ENCODE measurements around the gene STAB2. TPM values are rescaled to one million over a fixed set of nuclear protein-coding genes. Genes with fewer than 3 reads are reported as not detected.

Gene STAB2
- total RNA-seq, 2 experiments from 2014 or later, result not detected

GRCh38 chr12:103599274-103599673 lies 12.2 kb downstream of the STAB2 start:
- no peak for ATAC-seq
- CTCF ChIA-PET, result interaction anchor here (1.5 kb wide), 1 partner anchor 25 kb away, joined by 5 read pairs; no protein-coding TSS in a partner anchor
- H3K27me3 Mint-ChIP-seq, result peaks cover 26% of the 10 kb centered on the region
- no peak overlapping the region for H3K27ac Mint-ChIP-seq
- no peak overlapping the region for H3K4me3 Mint-ChIP-seq
- no peaks in the 10 kb centered on the region for H3K9me3 Mint-ChIP-seq (ENCODE audit: low read depth)
- no peak for DNase-seq
- H3K4me1 Mint-ChIP-seq, result no peaks in the 10 kb centered on the region
- H3K36me3 Mint-ChIP-seq, result no peaks in the 10 kb centered on the region

GRCh38 chr12:103600967-103601728 lies 14.1 kb downstream of the STAB2 start:
- ATAC-seq, result no peak
- no peak overlapping the region for H3K4me3 Mint-ChIP-seq
- CTCF ChIA-PET, result no interaction called here

GRCh38 chr12:103620395-103620794 lies 33.3 kb downstream of the STAB2 start:
- CTCF ChIA-PET, result no interaction called here
- Mint-ChIP-seq H3K4me1 (no peaks in the 10 kb centered on the region), H3K36me3 (no peaks in the 10 kb centered on the region), H3K27me3 (peaks cover 8% of the 10 kb centered on the region), H3K27ac (no peak overlapping the region), H3K9me3 (ENCODE audit: low read depth) (no peaks in the 10 kb centered on the region), H3K4me3 (no peak overlapping the region)
- DNase-seq (no peak), ATAC-seq (no peak)

More at GRCh38 chr12:103600967-103601728, 14.1 kb downstream of the STAB2 start:
- Mint-ChIP-seq H3K9me3 (ENCODE audit: low read depth) (no peaks in the 10 kb centered on the region), H3K27ac (no peak overlapping the region), H3K36me3 (no peaks in the 10 kb centered on the region), H3K4me1 (no peaks in the 10 kb centered on the region), H3K27me3 (peaks cover 19% of the 10 kb centered on the region)
- DNase-seq, result no peak

GRCh38 chr12:103623716-103624115 lies 36.6 kb downstream of the STAB2 start:
- DNase-seq, result no peak
- Mint-ChIP-seq H3K4me1 (no peaks in the 10 kb centered on the region), H3K36me3 (no peaks in the 10 kb centered on the region), H3K27ac (no peak overlapping the region), H3K4me3 (no peak overlapping the region), H3K27me3 (peaks cover 2% of the 10 kb centered on the region), H3K9me3 (ENCODE audit: low read depth) (no peaks in the 10 kb centered on the region)
- CTCF ChIA-PET, result no interaction called here
- no peak for ATAC-seq

GRCh38 chr12:103626498-103626897 lies 39.4 kb downstream of the STAB2 start:
- Mint-ChIP-seq H3K36me3 (no peaks in the 10 kb centered on the region), H3K4me1 (no peaks in the 10 kb centered on the region), H3K27me3 (peaks cover 5% of the 10 kb centered on the region), H3K9me3 (ENCODE audit: low read depth) (no peaks in the 10 kb centered on the region), H3K27ac (no peak overlapping the region), H3K4me3 (no peak overlapping the region)
- DNase-seq, result no peak
- CTCF ChIA-PET, result no interaction called here
- no peak for ATAC-seq

GRCh38 chr12:103627189-103627855 lies 40.2 kb downstream of the STAB2 start:
- DNase-seq, result no peak
- no peak for ATAC-seq
- H3K4me1 Mint-ChIP-seq, result no peaks in the 10 kb centered on the region
- CTCF ChIA-PET, result no interaction called here
- H3K9me3 Mint-ChIP-seq (ENCODE audit: low read depth), result no peaks in the 10 kb centered on the region
- H3K4me3 Mint-ChIP-seq, result no peak overlapping the region
- H3K36me3 Mint-ChIP-seq, result no peaks in the 10 kb centered on the region
- H3K27ac Mint-ChIP-seq, result no peak overlapping the region
- peaks cover 3% of the 10 kb centered on the region for H3K27me3 Mint-ChIP-seq

- H3K27me3 Mint-ChIP-seq, result peaks cover 5% of the 10 kb centered on the region
- DNase-seq (peak; percentile 80), ATAC-seq (peak; percentile 53)
- H3K36me3 Mint-ChIP-seq, result no peaks in the 10 kb centered on the region
- no peaks in the 10 kb centered on the region for H3K9me3 Mint-ChIP-seq (ENCODE audit: low read depth)
- H3K27ac Mint-ChIP-seq, result no peak overlapping the region
- no peaks in the 10 kb centered on the region for H3K4me1 Mint-ChIP-seq
- CTCF ChIA-PET, result interaction anchor here (0.7 to 2.3 kb wide), 17 partner anchors 8 to 826 kb away, joined by 3 to 14 read pairs (median 4); no protein-coding TSS in a partner anchor
- no peak overlapping the region for H3K4me3 Mint-ChIP-seq
Measured at GRCh38 chr12:103632554-103633216, 45.6 kb downstream of the STAB2 start.

- H3K4me3 Mint-ChIP-seq, result no peak overlapping the region
- ATAC-seq (no peak), DNase-seq (no peak)
- H3K4me1 Mint-ChIP-seq, result no peaks in the 10 kb centered on the region
- peaks cover 5% of the 10 kb centered on the region for H3K27me3 Mint-ChIP-seq
- H3K36me3 Mint-ChIP-seq, result no peaks in the 10 kb centered on the region
- H3K27ac Mint-ChIP-seq, result no peak overlapping the region
- CTCF ChIA-PET, result no interaction called here
- H3K9me3 Mint-ChIP-seq (ENCODE audit: low read depth), result no peaks in the 10 kb centered on the region
Measured at GRCh38 chr12:103634732-103635131, 47.7 kb downstream of the STAB2 start.

GRCh38 chr12:103635419-103635818 lies 48.3 kb downstream of the STAB2 start:
- no peaks in the 10 kb centered on the region for H3K36me3 Mint-ChIP-seq
- no peaks in the 10 kb centered on the region for H3K4me1 Mint-ChIP-seq
- CTCF ChIA-PET, result no interaction called here
- ATAC-seq (no peak), DNase-seq (no peak)
- H3K9me3 Mint-ChIP-seq (ENCODE audit: low read depth), result no peaks in the 10 kb centered on the region
- peaks cover 5% of the 10 kb centered on the region for H3K27me3 Mint-ChIP-seq
- H3K27ac Mint-ChIP-seq, result no peak overlapping the region
- no peak overlapping the region for H3K4me3 Mint-ChIP-seq

- no peak overlapping the region for H3K4me3 Mint-ChIP-seq
- CTCF ChIA-PET, result no interaction called here
- no peaks in the 10 kb centered on the region for H3K36me3 Mint-ChIP-seq
- H3K4me1 Mint-ChIP-seq, result no peaks in the 10 kb centered on the region
- H3K27ac Mint-ChIP-seq, result no peak overlapping the region
- no peaks in the 10 kb centered on the region for H3K9me3 Mint-ChIP-seq (ENCODE audit: low read depth)
- DNase-seq (no peak), ATAC-seq (no peak)
- H3K27me3 Mint-ChIP-seq, result peaks cover 2% of the 10 kb centered on the region
Measured at GRCh38 chr12:103637021-103637420, 49.9 kb downstream of the STAB2 start.

GRCh38 chr12:103637429-103637828 lies 50.4 kb downstream of the STAB2 start:
- peaks cover 2% of the 10 kb centered on the region for H3K27me3 Mint-ChIP-seq
- H3K27ac Mint-ChIP-seq, result no peak overlapping the region
- no peaks in the 10 kb centered on the region for H3K9me3 Mint-ChIP-seq (ENCODE audit: low read depth)
- H3K4me3 Mint-ChIP-seq, result no peak overlapping the region
- H3K4me1 Mint-ChIP-seq, result no peaks in the 10 kb centered on the region
- H3K36me3 Mint-ChIP-seq, result no peaks in the 10 kb centered on the region
- no peak for ATAC-seq
- DNase-seq, result no peak
- CTCF ChIA-PET, result no interaction called here

GRCh38 chr12:103639983-103640382 lies 52.9 kb downstream of the STAB2 start:
- ATAC-seq (no peak), DNase-seq (no peak)
- CTCF ChIA-PET, result interaction anchor here (1.3 kb wide), 2 partner anchors 7 to 65 kb away, joined by 3 to 4 read pairs; no protein-coding TSS in a partner anchor

GRCh38 chr12:103640410-103640809 lies 53.3 kb downstream of the STAB2 start:
- H3K27me3 Mint-ChIP-seq, result peaks cover 4% of the 10 kb centered on the region
- H3K9me3 Mint-ChIP-seq (ENCODE audit: low read depth), result no peaks in the 10 kb centered on the region
- ATAC-seq (no peak), DNase-seq (no peak)
- no peak overlapping the region for H3K27ac Mint-ChIP-seq
- H3K4me1 Mint-ChIP-seq, result no peaks in the 10 kb centered on the region
- no peak overlapping the region for H3K4me3 Mint-ChIP-seq
- no peaks in the 10 kb centered on the region for H3K36me3 Mint-ChIP-seq
- CTCF ChIA-PET, result interaction anchor here (1.3 kb wide), 2 partner anchors 8 to 65 kb away, joined by 3 to 4 read pairs; no protein-coding TSS in a partner anchor

More at GRCh38 chr12:103639983-103640382, 52.9 kb downstream of the STAB2 start:
- Mint-ChIP-seq H3K36me3 (no peaks in the 10 kb centered on the region), H3K4me3 (no peak overlapping the region), H3K27ac (no peak overlapping the region), H3K27me3 (peaks cover 2% of the 10 kb centered on the region), H3K4me1 (no peaks in the 10 kb centered on the region), H3K9me3 (ENCODE audit: low read depth) (no peaks in the 10 kb centered on the region)

All from activated CD8-positive, alpha-beta memory T cell treated with anti-CD3 and anti-CD28 coated beads, Interleukin-2, amount 10 ng/mL, durations not matched to agents 7 days and 5 days (primary cell).